GM23338 (cell line): ENCODE measurements around the gene TRIM37. TPM values are rescaled to one million over a fixed set of nuclear protein-coding genes. Genes with fewer than 3 reads are reported as not detected.
A peak's percentile ranks its signal among the peaks of the same experiment; 100 is the strongest.

Source experiments
- ATAC-seq: fragments of 200-7000 bp; cut with Tn5 transposase; 3 replicates; pipeline ENCODE4 v1.9.1; 2020
- DNase-seq: peaks from one replicate; pipeline ENCODE4 v3.0.0-alpha.2; 2015; ENCODE audit warnings: low spot score
- H2AFZ ChIP-seq: fragments of 200-600 bp; sonication (generic); 2 replicates; pipeline ENCODE4 v1.8.0; 2016; ENCODE audit warnings: antibody characterized with exemption, mild to moderate bottlenecking, moderate library complexity
- H3F3A ChIP-seq: fragments of 200-600 bp; sonication (generic); replicated peaks from 2 replicates; pipeline ENCODE4 v1.8.0; 2017; ENCODE audit warnings: antibody characterized with exemption, mixed run types, low read depth
- H3K27ac ChIP-seq: fragments of 200-600 bp; sonication (generic); 2 replicates; pipeline ENCODE4 v1.6.1; 2016; ENCODE audit warnings: low read depth
- H3K27me3 ChIP-seq: fragments of 200-600 bp; sonication (generic); 2 replicates; pipeline ENCODE4 v1.8.0; 2016; ENCODE audit warnings: mild to moderate bottlenecking, mixed run types, moderate library complexity; ENCODE audit not compliant: insufficient read depth
- H3K36me3 ChIP-seq: fragments of 200-600 bp; sonication (generic); 2 replicates; pipeline ENCODE4 v1.8.0; 2016; ENCODE audit warnings: mild to moderate bottlenecking; ENCODE audit not compliant: insufficient read depth
- H3K4me1 ChIP-seq: fragments of 200-600 bp; sonication (generic); 2 replicates; pipeline ENCODE4 v1.8.0; 2016; ENCODE audit warnings: mild to moderate bottlenecking, moderate library complexity; ENCODE audit not compliant: insufficient read depth
- H3K4me2 ChIP-seq: fragments of 200-600 bp; sonication (generic); 2 replicates; pipeline ENCODE4 v1.7.1; 2017; ENCODE audit warnings: mixed run types
- H3K4me3 ChIP-seq: fragments of 200-600 bp; sonication (generic); 2 replicates; pipeline ENCODE4 v1.6.1; 2016; ENCODE audit warnings: mixed run types
- H3K79me2 ChIP-seq: fragments of 200-600 bp; sonication (generic); replicated peaks from 2 replicates; pipeline ENCODE4 v1.8.0; 2017; ENCODE audit warnings: mild to moderate bottlenecking; ENCODE audit not compliant: insufficient read depth
- H3K9me2 ChIP-seq: fragments of 200-600 bp; sonication (generic); 2 replicates; pipeline ENCODE4 v1.8.0; 2017; ENCODE audit not compliant: insufficient read depth
- H4K20me1 ChIP-seq: fragments of 200-600 bp; sonication (generic); replicated peaks from 2 replicates; pipeline ENCODE4 v1.8.0; 2017; ENCODE audit warnings: mild to moderate bottlenecking; ENCODE audit not compliant: insufficient read depth
- H3K27ac Mint-ChIP-seq: 2 replicates; pipeline ENCODE4 v1.8.0; 2020; ENCODE audit warnings: inconsistent platforms, mild to moderate bottlenecking, moderate library complexity, mixed read lengths
- H3K27me3 Mint-ChIP-seq: 3 replicates; pipeline ENCODE4 v1.8.0; 2022; ENCODE audit warnings: low read depth, mild to moderate bottlenecking, moderate library complexity, mixed read lengths, inconsistent platforms; ENCODE audit not compliant: insufficient read depth, poor library complexity
- H3K36me3 Mint-ChIP-seq: 3 replicates; pipeline ENCODE4 v1.8.0; 2021; ENCODE audit warnings: low read depth, mild to moderate bottlenecking, inconsistent platforms, moderate library complexity, mixed read lengths
- H3K4me1 Mint-ChIP-seq: 3 replicates; pipeline ENCODE4 v1.8.0; 2020; ENCODE audit warnings: mild to moderate bottlenecking, inconsistent platforms, mixed read lengths
- H3K4me3 Mint-ChIP-seq: 3 replicates; pipeline ENCODE4 v1.8.0; 2021; ENCODE audit warnings: moderate library complexity, mild to moderate bottlenecking, inconsistent platforms, mixed read lengths
- H3K9me3 Mint-ChIP-seq: 3 replicates; pipeline ENCODE4 v1.8.0; 2020; ENCODE audit warnings: moderate library complexity, mild to moderate bottlenecking, inconsistent platforms, mixed read lengths
- CREB1 ChIP-seq: fragments of 250-450 bp; sonication (Bioruptor Pico); IDR thresholded peaks from 2 replicates; pipeline ENCODE4 v1.5.0; 2020; ENCODE audit warnings: low read depth, mild to moderate bottlenecking, moderate library complexity
- EZH2 ChIP-seq: fragments of 200-600 bp; sonication (generic); IDR thresholded peaks from one replicate; pipeline ENCODE4 v1.8.0; 2017; ENCODE audit warnings: antibody characterized with exemption, mild to moderate bottlenecking, low read depth; ENCODE audit not compliant: unreplicated experiment
- NANOG ChIP-seq: IDR thresholded peaks from 2 replicates; pipeline ENCODE4 v1.6.1; 2016; ENCODE audit warnings: antibody characterized with exemption, borderline replicate concordance
- POLR2AphosphoS5 ChIP-seq: IDR thresholded peaks from 2 replicates; pipeline ENCODE4 v1.6.1; 2016; ENCODE audit warnings: antibody characterized with exemption, low read depth
- ZNF114 ChIP-seq: fragments of 250-450 bp; sonication (Bioruptor Pico); IDR thresholded peaks from 2 replicates; pipeline ENCODE4 v1.5.0; 2020; ENCODE audit warnings: mild to moderate bottlenecking, moderate library complexity
- ZNF331 ChIP-seq: fragments of 250-450 bp; sonication (Bioruptor Pico); IDR thresholded peaks from 2 replicates; pipeline ENCODE4 v1.5.0; 2020; ENCODE audit warnings: low read depth, mild to moderate bottlenecking, moderate library complexity
- polyA plus RNA-seq: library from polyadenylated mRNA; unstranded; fragments of >200 nt; fragmentation: Nextera tagmentation; extraction: Ambion mirVana; gene quantifications from 2 replicates; pipeline ENCODE4 v1.2.1, GENCODE V29; 2016
- total RNA-seq: library from RNA; depleted of rRNA; stranded (reverse); fragments of >200 nt; shearing (Covaris generic); gene quantifications from 2 replicates; pipeline ENCODE4 v1.2.3, GENCODE V29; 2014
- TF ChIP-seq, protein P1 (sequence below): IDR thresholded peaks from one replicate; pipeline ENCODE4 v1.6.1; 2018; ENCODE audit warnings: antibody characterized with exemption; ENCODE audit not compliant: unreplicated experiment
- TF ChIP-seq, protein P2 (sequence below), 2 experiments: fragments of 200-600 bp in 1 of 2; sonication (generic) in 1 of 2; conservative IDR thresholded peaks; 2 replicates each; pipeline versions ENCODE4 v1.5.1 to v1.6.1; 2016 to 2017; ENCODE audit warnings: antibody characterized with exemption in 2 of 2, low read depth in 2 of 2, mild to moderate bottlenecking in 2 of 2, moderate library complexity in 1 of 2
- TF ChIP-seq, protein P3 (sequence below): IDR thresholded peaks from 2 replicates; pipeline ENCODE4 v1.6.1; 2016; ENCODE audit warnings: antibody characterized with exemption

Gene TRIM37
- total and polyA plus RNA-seq, 2 experiments from 2014 or later = 61.1 to 71.2 TPM

- Histone ChIP-seq H3K4me2 (peak within 1 kb of the TSS; percentile 84), H3F3A (no peaks in the 10 kb centered on the region), H4K20me1 (peaks cover 9% of the 10 kb centered on the region), H3K4me1 (peaks cover 23% of the 10 kb centered on the region), H3K36me3 (no peaks in the 10 kb centered on the region), H3K27ac (peak within 1 kb of the TSS; percentile 92), H3K79me2 (peaks cover 84% of the 10 kb centered on the region), H2AFZ (no peak within 1 kb of the TSS), H3K4me3 (peak within 1 kb of the TSS; percentile 77), H3K27me3 (no peaks in the 10 kb centered on the region), H3K9me2 (no peaks in the 10 kb centered on the region)
- H3K4me3 Mint-ChIP-seq = no peak within 1 kb of the TSS
- peak; percentile 99 for DNase-seq
- H3K4me1 Mint-ChIP-seq = peaks cover 23% of the 10 kb centered on the region
- peaks cover 3% of the 10 kb centered on the region; the same call in 1 of the 3 replicates for H3K36me3 Mint-ChIP-seq
- H3K27ac Mint-ChIP-seq = no peak within 1 kb of the TSS
- peak; percentile 49; the same call in 1 of the 2 replicates for TF ChIP-seq POLR2AphosphoS5
- TF ChIP-seq, protein P1, sequence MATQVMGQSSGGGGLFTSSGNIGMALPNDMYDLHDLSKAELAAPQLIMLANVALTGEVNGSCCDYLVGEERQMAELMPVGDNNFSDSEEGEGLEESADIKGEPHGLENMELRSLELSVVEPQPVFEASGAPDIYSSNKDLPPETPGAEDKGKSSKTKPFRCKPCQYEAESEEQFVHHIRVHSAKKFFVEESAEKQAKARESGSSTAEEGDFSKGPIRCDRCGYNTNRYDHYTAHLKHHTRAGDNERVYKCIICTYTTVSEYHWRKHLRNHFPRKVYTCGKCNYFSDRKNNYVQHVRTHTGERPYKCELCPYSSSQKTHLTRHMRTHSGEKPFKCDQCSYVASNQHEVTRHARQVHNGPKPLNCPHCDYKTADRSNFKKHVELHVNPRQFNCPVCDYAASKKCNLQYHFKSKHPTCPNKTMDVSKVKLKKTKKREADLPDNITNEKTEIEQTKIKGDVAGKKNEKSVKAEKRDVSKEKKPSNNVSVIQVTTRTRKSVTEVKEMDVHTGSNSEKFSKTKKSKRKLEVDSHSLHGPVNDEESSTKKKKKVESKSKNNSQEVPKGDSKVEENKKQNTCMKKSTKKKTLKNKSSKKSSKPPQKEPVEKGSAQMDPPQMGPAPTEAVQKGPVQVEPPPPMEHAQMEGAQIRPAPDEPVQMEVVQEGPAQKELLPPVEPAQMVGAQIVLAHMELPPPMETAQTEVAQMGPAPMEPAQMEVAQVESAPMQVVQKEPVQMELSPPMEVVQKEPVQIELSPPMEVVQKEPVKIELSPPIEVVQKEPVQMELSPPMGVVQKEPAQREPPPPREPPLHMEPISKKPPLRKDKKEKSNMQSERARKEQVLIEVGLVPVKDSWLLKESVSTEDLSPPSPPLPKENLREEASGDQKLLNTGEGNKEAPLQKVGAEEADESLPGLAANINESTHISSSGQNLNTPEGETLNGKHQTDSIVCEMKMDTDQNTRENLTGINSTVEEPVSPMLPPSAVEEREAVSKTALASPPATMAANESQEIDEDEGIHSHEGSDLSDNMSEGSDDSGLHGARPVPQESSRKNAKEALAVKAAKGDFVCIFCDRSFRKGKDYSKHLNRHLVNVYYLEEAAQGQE = no peak
- peak; percentile 90 for ATAC-seq
- H3K27me3 Mint-ChIP-seq = peaks cover 7% of the 10 kb centered on the region
- H3K9me3 Mint-ChIP-seq = no peaks in the 10 kb centered on the region
These were observed 48.9 kb upstream of the TRIM37 start, which contains the start of gene PRR11 for GRCh38 chr17:59155439-59156177. TSS of gene PRR11 (plus strand) at chr17:59155746. CDS start at chr17:59169753, 14,007 bp downstream.

DNA sequence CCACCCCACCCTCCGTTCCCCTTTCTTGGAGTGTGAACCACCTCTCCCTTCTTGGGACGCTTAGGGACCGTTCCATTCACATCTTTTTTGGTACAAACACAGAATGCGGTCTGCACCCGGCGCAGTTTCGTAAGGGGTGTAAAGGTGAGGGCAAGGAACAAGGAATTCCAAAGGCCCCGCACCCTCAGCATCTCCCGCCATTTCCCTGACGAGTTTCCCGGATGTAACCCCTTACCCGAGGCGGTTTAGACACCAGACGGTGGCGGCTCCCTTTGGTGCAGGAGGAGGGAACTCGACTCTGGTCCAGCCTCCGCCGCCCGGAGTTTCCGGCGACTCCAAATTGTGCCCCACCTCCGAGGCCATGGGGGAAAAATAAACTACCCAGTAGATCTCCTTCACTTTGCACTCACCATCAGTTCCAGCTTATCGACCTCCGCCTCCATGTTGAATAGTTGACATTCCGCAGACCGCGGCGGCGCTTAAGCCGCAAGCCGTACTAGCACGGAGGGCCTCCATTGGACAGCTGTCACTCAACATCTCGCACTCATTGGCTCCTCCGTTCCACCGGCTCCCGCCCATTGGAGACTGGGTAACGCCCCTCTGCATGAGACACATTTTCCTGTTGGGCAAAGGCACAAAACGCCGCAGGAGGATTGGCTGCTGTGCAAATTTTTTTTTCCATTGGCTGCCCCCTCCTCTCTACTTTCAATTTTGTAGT, 48.2 kb upstream of the TRIM37 start, which contains the start of gene SKA2:
SKA2 (minus strand) TSS at position 466 of the 718 bp plus-strand sequence; CDS start at position 443, 23 bp downstream.
- Histone ChIP-seq H3K4me2 (peak within 1 kb of the TSS; percentile 84), H3K9me2 (no peaks in the 10 kb centered on the region), H3K27ac (peak within 1 kb of the TSS; percentile 92), H2AFZ (no peak within 1 kb of the TSS), H3K79me2 (peaks cover 84% of the 10 kb centered on the region), H3K36me3 (no peaks in the 10 kb centered on the region), H3K4me1 (peaks cover 23% of the 10 kb centered on the region), H3F3A (no peaks in the 10 kb centered on the region), H3K4me3 (peak within 1 kb of the TSS; percentile 77), H4K20me1 (peaks cover 12% of the 10 kb centered on the region), H3K27me3 (no peaks in the 10 kb centered on the region)
- ATAC-seq = peak; percentile 87
- Mint-ChIP-seq H3K36me3 (peaks cover 5% of the 10 kb centered on the region; the same call in 2 of the 3 replicates), H3K27ac (no peak within 1 kb of the TSS), H3K4me3 (no peak within 1 kb of the TSS), H3K4me1 (peaks cover 25% of the 10 kb centered on the region), H3K27me3 (peaks cover 7% of the 10 kb centered on the region), H3K9me3 (no peaks in the 10 kb centered on the region)
- DNase-seq = peak; percentile 99
- TF ChIP-seq, protein P2, sequence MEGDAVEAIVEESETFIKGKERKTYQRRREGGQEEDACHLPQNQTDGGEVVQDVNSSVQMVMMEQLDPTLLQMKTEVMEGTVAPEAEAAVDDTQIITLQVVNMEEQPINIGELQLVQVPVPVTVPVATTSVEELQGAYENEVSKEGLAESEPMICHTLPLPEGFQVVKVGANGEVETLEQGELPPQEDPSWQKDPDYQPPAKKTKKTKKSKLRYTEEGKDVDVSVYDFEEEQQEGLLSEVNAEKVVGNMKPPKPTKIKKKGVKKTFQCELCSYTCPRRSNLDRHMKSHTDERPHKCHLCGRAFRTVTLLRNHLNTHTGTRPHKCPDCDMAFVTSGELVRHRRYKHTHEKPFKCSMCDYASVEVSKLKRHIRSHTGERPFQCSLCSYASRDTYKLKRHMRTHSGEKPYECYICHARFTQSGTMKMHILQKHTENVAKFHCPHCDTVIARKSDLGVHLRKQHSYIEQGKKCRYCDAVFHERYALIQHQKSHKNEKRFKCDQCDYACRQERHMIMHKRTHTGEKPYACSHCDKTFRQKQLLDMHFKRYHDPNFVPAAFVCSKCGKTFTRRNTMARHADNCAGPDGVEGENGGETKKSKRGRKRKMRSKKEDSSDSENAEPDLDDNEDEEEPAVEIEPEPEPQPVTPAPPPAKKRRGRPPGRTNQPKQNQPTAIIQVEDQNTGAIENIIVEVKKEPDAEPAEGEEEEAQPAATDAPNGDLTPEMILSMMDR (conservative IDR thresholded peaks at IDR 0.05; ENCODE audit: low read depth in 2 of 2) = no peak
- TF ChIP-seq ZNF331 (no peak), EZH2 (no peak), CREB1 (CRISPR knock-in tag) (peak; percentile 84; the same call in 1 of the 2 replicates), NANOG (0 out of 2 replicates have a peak, but pooled peaks have one; percentile 10), ZNF114 (CRISPR knock-in tag) (peak; percentile 94)
- TF ChIP-seq, protein P3, sequence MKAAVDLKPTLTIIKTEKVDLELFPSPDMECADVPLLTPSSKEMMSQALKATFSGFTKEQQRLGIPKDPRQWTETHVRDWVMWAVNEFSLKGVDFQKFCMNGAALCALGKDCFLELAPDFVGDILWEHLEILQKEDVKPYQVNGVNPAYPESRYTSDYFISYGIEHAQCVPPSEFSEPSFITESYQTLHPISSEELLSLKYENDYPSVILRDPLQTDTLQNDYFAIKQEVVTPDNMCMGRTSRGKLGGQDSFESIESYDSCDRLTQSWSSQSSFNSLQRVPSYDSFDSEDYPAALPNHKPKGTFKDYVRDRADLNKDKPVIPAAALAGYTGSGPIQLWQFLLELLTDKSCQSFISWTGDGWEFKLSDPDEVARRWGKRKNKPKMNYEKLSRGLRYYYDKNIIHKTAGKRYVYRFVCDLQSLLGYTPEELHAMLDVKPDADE = no peak
